Activated naive CD4-positive, alpha-beta T cell treated with anti-CD3 and anti-CD28 coated beads, Interleukin-2, amount 10 ng/mL, durations not matched to agents 7 days and 5 days (primary cell): ENCODE results near the gene CFAP77.

Experiments used
- CTCF ChIA-PET: fragments of 350-600 bp; sonication (Branson Sonifier 250); formaldehyde crosslinking; loops from one replicate; lab custom pipeline; 2021; ENCODE audit warnings: antibody characterized with exemption; lab: Charles Lee
- DNase-seq: peaks from one replicate; pipeline ENCODE4 v3.0.0-alpha.2; 2020
- H3K27ac Mint-ChIP-seq: one replicate; pipeline ENCODE4 v1.8.0; 2021; ENCODE audit warnings: mild to moderate bottlenecking, moderate library complexity, mixed read lengths
- H3K27me3 Mint-ChIP-seq: one replicate; pipeline ENCODE4 v1.8.0; 2021; ENCODE audit warnings: mild to moderate bottlenecking, mixed read lengths
- H3K36me3 Mint-ChIP-seq: one replicate; pipeline ENCODE4 v1.8.0; 2021; ENCODE audit warnings: mixed read lengths
- H3K4me1 Mint-ChIP-seq: one replicate; pipeline ENCODE4 v1.8.0; 2021; ENCODE audit warnings: mixed read lengths
- H3K4me3 Mint-ChIP-seq: one replicate; pipeline ENCODE4 v1.8.0; 2021; ENCODE audit warnings: mild to moderate bottlenecking, moderate library complexity, mixed read lengths
- H3K9me3 Mint-ChIP-seq: one replicate; pipeline ENCODE4 v1.8.0; 2021; ENCODE audit warnings: mixed read lengths

CFAP77 gene

DNA sequence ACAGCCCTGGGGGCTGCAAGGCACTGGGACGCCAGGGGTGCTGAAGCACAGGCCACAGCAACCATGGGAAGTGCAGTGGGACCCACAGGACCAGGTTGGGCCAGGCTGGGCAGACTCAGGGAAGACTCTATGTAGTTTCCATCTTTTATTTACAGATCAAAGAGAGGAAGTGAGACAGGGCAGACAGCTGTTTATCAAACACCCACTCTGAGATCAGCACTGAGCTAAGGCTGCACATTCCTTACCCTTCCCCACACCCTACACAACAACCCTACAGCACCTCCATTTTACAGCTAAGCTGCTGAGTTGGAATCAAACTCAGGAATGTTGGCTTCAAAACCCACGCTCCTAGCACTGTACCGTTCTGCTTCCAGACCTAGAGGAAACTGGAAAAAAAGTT is 192.2 kb downstream of the CFAP77 start:
- Mint-ChIP-seq H3K9me3 (no peaks in the 10 kb centered on the region), H3K36me3 (peaks cover 5% of the 10 kb centered on the region), H3K27ac (no peak overlapping the region), H3K27me3 (no peaks in the 10 kb centered on the region), H3K4me3 (no peak overlapping the region), H3K4me1 (peaks cover 12% of the 10 kb centered on the region)
- no peak for DNase-seq
- CTCF ChIA-PET: interaction anchor here (0.6 to 1.3 kb wide), 2 partner anchors 11 to 197 kb away, joined by 3 to 4 read pairs; no protein-coding TSS in a partner anchor

DNA sequence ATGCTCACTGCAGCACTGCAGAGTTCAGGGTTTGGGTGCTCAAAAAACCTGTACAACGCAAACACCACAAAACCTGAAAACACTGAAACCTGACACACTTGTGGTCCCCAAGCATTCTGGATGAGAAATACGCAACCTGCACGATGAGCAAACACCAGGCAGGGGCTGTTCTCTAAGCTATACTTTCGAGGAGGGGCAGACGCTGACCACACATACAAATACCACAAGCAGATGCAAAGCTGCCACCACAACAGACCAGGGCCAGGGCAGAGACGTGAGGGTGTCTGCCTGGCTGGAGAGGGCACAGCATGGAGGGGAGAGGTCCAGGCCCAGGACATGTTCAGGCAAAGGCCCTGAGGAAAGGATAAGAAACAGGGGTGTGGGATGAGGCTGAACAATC is 195.4 kb downstream of the CFAP77 start:
- Mint-ChIP-seq H3K4me3 (no peak overlapping the region), H3K36me3 (peaks cover 9% of the 10 kb centered on the region), H3K27me3 (no peaks in the 10 kb centered on the region), H3K4me1 (peaks cover 12% of the 10 kb centered on the region), H3K9me3 (no peaks in the 10 kb centered on the region), H3K27ac (no peak overlapping the region)
- DNase-seq: no peak
- CTCF ChIA-PET: no interaction called here

DNA sequence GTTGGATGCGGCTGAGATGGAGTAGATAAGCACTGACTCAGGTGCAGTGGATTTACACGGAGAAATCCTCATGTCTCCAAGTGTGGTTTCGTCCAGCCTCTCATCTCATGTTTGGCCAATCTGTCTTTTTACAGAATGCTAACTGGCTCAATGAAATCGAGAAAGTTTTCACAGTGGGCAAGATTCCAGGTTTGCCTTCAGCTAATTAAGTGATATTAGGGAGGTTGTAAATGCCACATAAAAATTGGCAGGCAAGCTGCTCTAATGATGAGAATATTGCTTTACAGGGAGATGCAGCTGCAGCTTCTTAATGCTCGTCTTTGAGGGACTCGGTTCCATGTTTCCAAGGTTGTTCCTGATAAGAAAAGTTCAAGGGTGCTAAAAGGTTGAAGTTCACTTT is 196.1 kb downstream of the CFAP77 start:
- Mint-ChIP-seq H3K27me3 (no peaks in the 10 kb centered on the region), H3K4me1 (peaks cover 12% of the 10 kb centered on the region), H3K36me3 (peaks cover 16% of the 10 kb centered on the region), H3K9me3 (no peaks in the 10 kb centered on the region), H3K27ac (no peak overlapping the region), H3K4me3 (no peak overlapping the region)
- CTCF ChIA-PET: interaction anchor here (0.6 kb wide), 1 partner anchor 45 kb away, joined by 3 read pairs; no protein-coding TSS in a partner anchor
- no peak for DNase-seq

DNA sequence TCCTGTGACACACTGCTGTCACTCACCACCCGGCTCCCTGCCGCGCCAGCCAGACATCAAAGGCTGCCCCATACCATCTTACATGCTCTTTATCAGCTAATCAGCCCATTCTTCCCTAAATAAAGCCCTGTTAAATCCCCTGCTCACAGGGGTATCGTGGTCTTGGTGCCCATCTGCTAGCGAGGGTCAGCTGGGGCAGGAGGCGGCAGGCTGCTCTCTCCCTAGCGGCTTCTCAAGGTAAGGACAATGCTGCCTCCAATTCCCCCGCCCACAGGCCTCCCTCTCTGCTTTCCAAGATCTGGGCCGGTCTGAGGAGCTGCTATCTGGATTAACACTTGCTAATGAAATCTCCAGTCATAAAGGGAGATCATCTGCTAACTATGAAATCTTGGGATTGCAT is 199.2 kb downstream of the CFAP77 start:
- H3K36me3 Mint-ChIP-seq: peaks cover 22% of the 10 kb centered on the region
- CTCF ChIA-PET: no interaction called here
- H3K9me3 Mint-ChIP-seq: no peaks in the 10 kb centered on the region
- no peak overlapping the region for H3K27ac Mint-ChIP-seq
- no peak overlapping the region for H3K4me3 Mint-ChIP-seq
- no peaks in the 10 kb centered on the region for H3K4me1 Mint-ChIP-seq
- no peak for DNase-seq
- H3K27me3 Mint-ChIP-seq: no peaks in the 10 kb centered on the region

DNA sequence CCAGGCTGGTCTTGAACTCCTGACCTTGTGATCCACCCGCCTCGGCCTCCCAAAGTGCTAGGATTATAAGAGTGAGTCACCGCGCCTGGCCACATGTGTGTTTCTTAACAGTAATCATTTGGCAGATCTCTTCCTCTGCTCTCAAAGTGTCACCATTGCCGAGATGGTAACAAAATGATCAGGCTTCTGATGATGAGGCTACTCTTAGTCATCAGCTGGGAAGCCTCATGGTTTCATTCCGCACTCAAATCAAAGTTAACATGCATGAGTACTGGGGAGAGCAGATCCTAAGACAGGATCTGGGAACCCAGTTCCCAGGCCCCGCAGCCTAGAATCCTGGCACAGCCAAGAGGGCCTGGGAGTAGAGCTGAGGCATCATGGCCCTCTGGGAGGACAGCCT is 199.8 kb downstream of the CFAP77 start:
- Mint-ChIP-seq H3K36me3 (peaks cover 26% of the 10 kb centered on the region), H3K27me3 (no peaks in the 10 kb centered on the region), H3K4me1 (no peaks in the 10 kb centered on the region), H3K4me3 (no peak overlapping the region), H3K27ac (no peak overlapping the region), H3K9me3 (no peaks in the 10 kb centered on the region)
- CTCF ChIA-PET: no interaction called here
- DNase-seq: no peak

DNA sequence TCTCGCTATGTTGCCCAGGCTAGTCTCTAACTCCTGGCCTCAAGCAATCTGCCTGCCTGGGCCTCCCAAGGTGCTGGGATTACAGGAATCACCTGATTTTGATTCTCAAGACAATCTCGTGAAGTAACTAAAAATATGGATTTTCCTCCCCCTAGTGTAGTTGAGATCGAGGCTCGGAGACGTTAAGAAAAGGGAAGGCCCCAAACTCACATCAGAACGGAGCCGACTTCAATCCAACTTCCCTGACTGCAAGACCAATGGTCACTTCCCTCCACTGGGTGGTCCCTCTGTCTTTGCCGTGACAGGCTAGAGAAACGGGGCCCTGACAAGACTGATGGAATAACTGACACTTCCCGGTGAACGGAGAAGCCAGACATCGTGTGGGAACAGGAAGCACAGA is 200.7 kb downstream of the CFAP77 start:
- CTCF ChIA-PET: no interaction called here
- Mint-ChIP-seq H3K36me3 (peaks cover 29% of the 10 kb centered on the region), H3K9me3 (no peaks in the 10 kb centered on the region), H3K4me3 (no peak overlapping the region), H3K27me3 (no peaks in the 10 kb centered on the region), H3K4me1 (no peaks in the 10 kb centered on the region), H3K27ac (no peak overlapping the region)
- DNase-seq: no peak

DNA sequence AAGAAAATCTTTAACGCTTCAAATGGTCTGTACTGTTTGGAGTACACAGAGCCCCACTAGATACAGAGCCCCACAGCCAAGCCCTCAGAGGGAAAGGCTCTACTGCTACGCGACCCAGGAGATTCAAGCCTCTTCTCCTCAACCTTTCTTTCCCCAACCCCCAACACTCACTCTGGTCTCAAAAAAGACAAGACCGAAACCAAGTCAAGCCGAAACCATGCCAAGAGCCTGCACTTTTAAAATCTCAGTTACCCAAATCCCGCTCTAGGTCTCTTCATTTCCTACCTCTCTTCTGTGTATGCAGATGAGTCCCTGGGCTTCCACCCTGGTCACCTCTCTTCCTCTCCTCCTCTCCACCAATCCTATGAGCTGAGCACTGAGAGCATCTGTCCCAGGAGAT is 204.3 kb downstream of the CFAP77 start:
- H3K27ac Mint-ChIP-seq: no peak overlapping the region

DNA sequence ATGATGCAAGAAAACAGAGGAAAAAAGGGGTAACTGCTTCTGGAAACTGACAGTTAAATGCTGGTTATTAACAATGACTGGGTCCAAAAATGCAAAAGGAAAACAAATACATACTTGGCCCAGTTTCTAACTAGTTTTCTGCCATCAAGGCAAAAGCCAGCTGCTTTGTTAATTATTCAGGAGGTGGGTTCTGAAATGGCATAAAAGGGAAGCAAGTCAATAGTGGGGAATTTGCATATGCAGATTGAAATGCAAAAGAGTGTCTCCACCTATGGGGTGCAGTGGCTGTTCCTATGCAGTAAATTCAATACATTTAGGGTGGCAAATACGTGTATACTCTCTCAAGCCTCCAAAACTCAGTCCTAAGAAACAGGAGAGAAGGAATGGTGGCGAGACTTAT is 205.8 kb downstream of the CFAP77 start:
- H3K27me3 Mint-ChIP-seq: no peaks in the 10 kb centered on the region
- no peaks in the 10 kb centered on the region for H3K4me1 Mint-ChIP-seq
- no peak for DNase-seq
- no peaks in the 10 kb centered on the region for H3K9me3 Mint-ChIP-seq
- peaks cover 25% of the 10 kb centered on the region for H3K36me3 Mint-ChIP-seq
- CTCF ChIA-PET: no interaction called here
- H3K4me3 Mint-ChIP-seq: no peak overlapping the region
- H3K27ac Mint-ChIP-seq: no peak overlapping the region

More for the DNA sequence above, 204.3 kb downstream of the CFAP77 start:
- no peaks in the 10 kb centered on the region for H3K9me3 Mint-ChIP-seq
- no peaks in the 10 kb centered on the region for H3K4me1 Mint-ChIP-seq
- CTCF ChIA-PET: interaction anchor here (1.1 kb wide), 1 partner anchor 12 kb away, joined by 4 read pairs; no protein-coding TSS in a partner anchor
- peaks cover 33% of the 10 kb centered on the region for H3K36me3 Mint-ChIP-seq
- H3K4me3 Mint-ChIP-seq: no peak overlapping the region
- no peaks in the 10 kb centered on the region for H3K27me3 Mint-ChIP-seq
- no peak for DNase-seq

DNA sequence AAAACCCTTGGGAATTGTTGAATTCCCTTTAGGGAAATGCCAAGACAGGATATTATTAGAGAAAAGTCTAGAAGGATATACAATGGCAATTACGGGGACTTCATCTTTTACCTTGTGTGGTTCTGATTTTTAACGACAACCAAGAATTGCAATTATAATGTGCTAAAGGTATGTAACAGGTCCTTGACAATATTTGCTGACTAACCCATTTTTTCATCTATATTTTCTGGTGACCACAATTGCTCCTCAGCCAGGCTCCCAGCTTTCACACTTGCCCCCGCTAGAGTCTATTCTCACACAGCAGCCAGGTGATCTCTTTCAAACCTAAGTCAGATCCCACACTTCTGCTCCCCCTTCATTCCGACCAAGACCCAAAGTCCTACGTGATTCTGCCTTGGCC is 206.7 kb downstream of the CFAP77 start:
- Mint-ChIP-seq H3K27ac (no peak overlapping the region), H3K4me3 (no peak overlapping the region)
- CTCF ChIA-PET: interaction anchor here (0.7 to 1.2 kb wide), 2 partner anchors 10 to 78 kb away, joined by 3 to 4 read pairs; no protein-coding TSS in a partner anchor

DNA sequence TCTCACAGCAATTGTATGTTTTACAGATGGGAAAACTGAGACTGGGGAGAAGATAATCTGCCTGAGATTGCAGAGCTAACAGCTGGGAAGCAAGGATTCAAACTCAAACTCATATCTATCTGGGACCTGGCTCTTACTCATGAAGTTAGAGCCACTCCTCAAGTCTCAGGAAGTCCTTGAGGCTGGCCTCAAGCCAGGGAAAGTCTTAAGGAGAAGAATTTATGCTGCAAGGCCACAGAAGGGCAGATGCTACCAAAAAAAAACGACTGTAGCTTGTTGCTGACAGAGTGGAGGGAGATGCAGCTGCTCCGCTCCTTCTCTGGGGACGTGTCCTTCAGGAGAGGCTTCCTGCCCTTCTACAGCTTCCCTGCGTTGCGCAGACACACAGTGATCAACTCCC is 212.1 kb downstream of the CFAP77 start:
- CTCF ChIA-PET: no interaction called here
- H3K36me3 Mint-ChIP-seq: peaks cover 15% of the 10 kb centered on the region

More for the DNA sequence above, 206.7 kb downstream of the CFAP77 start:
- no peak for DNase-seq
- H3K9me3 Mint-ChIP-seq: no peaks in the 10 kb centered on the region
- peaks cover 19% of the 10 kb centered on the region for H3K36me3 Mint-ChIP-seq
- H3K4me1 Mint-ChIP-seq: no peaks in the 10 kb centered on the region
- no peaks in the 10 kb centered on the region for H3K27me3 Mint-ChIP-seq

More for the DNA sequence above, 212.1 kb downstream of the CFAP77 start:
- H3K9me3 Mint-ChIP-seq: no peaks in the 10 kb centered on the region
- H3K27me3 Mint-ChIP-seq: no peaks in the 10 kb centered on the region
- no peak overlapping the region for H3K4me3 Mint-ChIP-seq
- DNase-seq: no peak
- no peak overlapping the region for H3K27ac Mint-ChIP-seq
- no peaks in the 10 kb centered on the region for H3K4me1 Mint-ChIP-seq
